ENCODE measurements around the gene ADCY2. TPM values are rescaled to one million over a fixed set of nuclear protein-coding genes. Genes with fewer than 3 reads are reported as not detected.

The ADCY2 gene
- total and polyA plus RNA-seq, 2 of the 13 experiments (the other 11 are each of a cell fraction or from before 2014, with no cell fraction given): not detected

- TF ChIP-seq POLR2AphosphoS5 (IDR thresholded peaks at IDR 0.05; ENCODE audit: low read depth, low read length) (peak; percentile 79), SRSF1 (optimal IDR thresholded peaks at IDR 0.05; ENCODE audit: low read depth, low read length) (peak; percentile 75), BCL3 (CRISPR knock-in tag; IDR thresholded peaks at IDR 0.05) (peak; percentile 86), ZBTB37 (CRISPR knock-in tag; IDR thresholded peaks at IDR 0.05) (no peak), SUZ12 (IDR thresholded peaks at IDR 0.05; ENCODE audit: low read depth, low read length) (no peak), ZNF354B (CRISPR knock-in tag; IDR thresholded peaks at IDR 0.05) (no peak), CREB1 (IDR thresholded peaks at IDR 0.05) (peak; percentile 85), CREB1 (CRISPR knock-in tag; IDR thresholded peaks at IDR 0.05) (peak; percentile 90), IRX3 (CRISPR knock-in tag; IDR thresholded peaks at IDR 0.05; ENCODE audit: borderline replicate concordance, low read depth) (no peak), ZBTB8A (CRISPR knock-in tag; IDR thresholded peaks at IDR 0.05; ENCODE audit: borderline replicate concordance, low read depth) (peak; percentile 36; the same call in 1 of the 2 replicates), ZSCAN31 (CRISPR knock-in tag; IDR thresholded peaks at IDR 0.05; ENCODE audit: low read depth) (no peak; the same call in 1 of the 2 replicates), ZNF572 (CRISPR knock-in tag; IDR thresholded peaks at IDR 0.05) (no peak), ZNF501 (CRISPR knock-in tag; IDR thresholded peaks at IDR 0.05) (peak; percentile 69; the same call in 1 of the 2 replicates), PHF8 (CRISPR knock-in tag; IDR thresholded peaks at IDR 0.05) (peak; percentile 81), ARID5B (CRISPR knock-in tag; IDR thresholded peaks at IDR 0.05) (peak; percentile 37; the same call in 1 of the 2 replicates), ZBTB49 (CRISPR knock-in tag; IDR thresholded peaks at IDR 0.05; ENCODE audit: borderline replicate concordance) (no peak), NCOA5 (CRISPR knock-in tag; IDR thresholded peaks at IDR 0.05) (no peak), ARNT2 (CRISPR knock-in tag; IDR thresholded peaks at IDR 0.05; ENCODE audit: low read depth) (peak; percentile 49; the same call in 1 of the 2 replicates), ZNF34 (CRISPR knock-in tag; IDR thresholded peaks at IDR 0.05; ENCODE audit: borderline replicate concordance) (no peak), ZNF883 (CRISPR knock-in tag; IDR thresholded peaks at IDR 0.05; ENCODE audit: not compliant biosample characterization) (peak; percentile 82), ZBTB38 (CRISPR knock-in tag; IDR thresholded peaks at IDR 0.05) (peak; percentile 52; the same call in 1 of the 2 replicates)
Measured at GRCh38 chr5:7868773-7869473, 473.0 kb downstream of the ADCY2 start, which contains the start of the genes FASTKD3 and MTRR (continued).
